MM.1S (cell line): ENCODE data around the gene VLDLR.

ENCODE experiments used
- EZH2 ChIP-seq: fragments of 300-600 bp; sonication (generic); optimal IDR thresholded peaks from 2 replicates; pipeline ENCODE3; 2017; ENCODE audit warnings: low read depth, mild to moderate bottlenecking, antibody characterized with exemption, low read length, mixed read lengths
- EZH2phosphoT487 ChIP-seq: fragments of 300-600 bp; sonication (generic); IDR thresholded peaks from 2 replicates; pipeline ENCODE4 v1.6.1; 2018; ENCODE audit warnings: antibody characterized with exemption, low read length
- TF ChIP-seq, protein P1 (sequence below): fragments of 300-600 bp; sonication (generic); IDR thresholded peaks from 2 replicates; pipeline ENCODE4 v1.5.1; 2016; ENCODE audit warnings: antibody characterized with exemption, low read length, mixed read lengths

DNA sequence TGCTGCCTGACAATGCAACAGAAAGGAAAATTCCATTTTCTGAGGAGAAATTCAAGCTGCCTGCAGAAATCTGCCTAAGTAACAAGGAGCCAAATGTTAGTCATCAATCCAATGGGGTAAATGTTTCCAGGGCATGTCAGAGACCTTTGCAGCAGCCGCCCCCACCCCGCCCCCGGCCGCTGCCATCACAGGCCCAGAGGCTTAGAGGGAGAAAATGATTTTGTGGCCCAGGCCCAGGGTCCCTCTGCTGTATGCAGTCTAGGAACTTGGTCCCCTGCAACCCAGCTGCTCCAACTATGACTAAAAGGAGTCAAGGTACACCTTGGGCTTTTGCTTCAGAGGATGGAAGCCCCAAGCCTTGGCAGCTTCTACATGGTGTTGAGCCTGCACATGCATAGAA lies 45.0 kb downstream of the VLDLR start:
- TF ChIP-seq, protein P1, sequence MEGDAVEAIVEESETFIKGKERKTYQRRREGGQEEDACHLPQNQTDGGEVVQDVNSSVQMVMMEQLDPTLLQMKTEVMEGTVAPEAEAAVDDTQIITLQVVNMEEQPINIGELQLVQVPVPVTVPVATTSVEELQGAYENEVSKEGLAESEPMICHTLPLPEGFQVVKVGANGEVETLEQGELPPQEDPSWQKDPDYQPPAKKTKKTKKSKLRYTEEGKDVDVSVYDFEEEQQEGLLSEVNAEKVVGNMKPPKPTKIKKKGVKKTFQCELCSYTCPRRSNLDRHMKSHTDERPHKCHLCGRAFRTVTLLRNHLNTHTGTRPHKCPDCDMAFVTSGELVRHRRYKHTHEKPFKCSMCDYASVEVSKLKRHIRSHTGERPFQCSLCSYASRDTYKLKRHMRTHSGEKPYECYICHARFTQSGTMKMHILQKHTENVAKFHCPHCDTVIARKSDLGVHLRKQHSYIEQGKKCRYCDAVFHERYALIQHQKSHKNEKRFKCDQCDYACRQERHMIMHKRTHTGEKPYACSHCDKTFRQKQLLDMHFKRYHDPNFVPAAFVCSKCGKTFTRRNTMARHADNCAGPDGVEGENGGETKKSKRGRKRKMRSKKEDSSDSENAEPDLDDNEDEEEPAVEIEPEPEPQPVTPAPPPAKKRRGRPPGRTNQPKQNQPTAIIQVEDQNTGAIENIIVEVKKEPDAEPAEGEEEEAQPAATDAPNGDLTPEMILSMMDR = no peak
- TF ChIP-seq EZH2 (no peak), EZH2phosphoT487 (no peak)
